Ecto neural progenitor cell (in vitro differentiated cells): ENCODE measurements around the gene GPR26.
A peak's percentile ranks its signal among the peaks of the same experiment; 100 is the strongest.

Experiments
- DNase-seq: peaks from one replicate; pipeline ENCODE4 v3.0.0-alpha.2; 2018; ENCODE audit warnings: low spot score

Gene GPR26

DNA sequence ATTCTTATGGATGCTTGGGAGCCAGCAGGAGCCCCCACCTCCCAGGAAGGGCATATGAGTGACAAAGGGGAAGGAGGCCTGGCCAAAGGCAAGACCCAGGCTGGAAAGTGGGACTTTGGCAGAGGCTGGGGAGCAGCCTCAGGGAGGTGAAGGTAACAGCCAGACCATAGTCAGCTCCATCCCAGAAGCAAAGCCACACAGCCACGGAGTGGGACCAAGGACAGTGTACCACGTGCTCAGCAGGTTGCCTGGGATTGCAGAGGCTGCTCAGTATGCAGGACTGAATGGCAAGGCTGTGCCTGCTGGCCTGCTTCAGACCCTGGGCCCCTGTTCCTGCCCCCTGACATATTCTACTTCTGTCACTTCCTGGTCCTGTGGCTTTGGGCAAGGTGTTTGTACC is 17.6 kb upstream of the GPR26 start:
- no peak for DNase-seq

DNA sequence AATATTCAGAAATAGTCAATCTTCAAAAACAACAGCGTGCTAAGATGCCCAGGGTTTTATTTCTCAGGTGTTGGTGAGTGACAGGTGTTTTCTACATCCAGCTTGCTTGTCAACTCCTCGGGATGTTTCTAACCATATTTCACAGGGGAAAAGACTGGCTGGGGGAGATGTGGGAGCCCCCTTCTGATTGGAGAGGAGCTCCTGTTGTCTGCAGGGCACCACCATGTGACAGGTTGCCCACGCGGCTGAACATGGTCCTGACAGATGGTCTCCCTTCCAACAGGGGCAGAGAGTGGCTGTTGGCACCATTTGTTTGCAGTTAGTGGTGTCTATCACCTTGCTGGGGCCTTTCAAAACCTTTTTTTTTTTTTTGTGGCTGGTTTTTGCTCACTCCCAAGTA is 16.5 kb upstream of the GPR26 start:
- DNase-seq, result no peak

DNA sequence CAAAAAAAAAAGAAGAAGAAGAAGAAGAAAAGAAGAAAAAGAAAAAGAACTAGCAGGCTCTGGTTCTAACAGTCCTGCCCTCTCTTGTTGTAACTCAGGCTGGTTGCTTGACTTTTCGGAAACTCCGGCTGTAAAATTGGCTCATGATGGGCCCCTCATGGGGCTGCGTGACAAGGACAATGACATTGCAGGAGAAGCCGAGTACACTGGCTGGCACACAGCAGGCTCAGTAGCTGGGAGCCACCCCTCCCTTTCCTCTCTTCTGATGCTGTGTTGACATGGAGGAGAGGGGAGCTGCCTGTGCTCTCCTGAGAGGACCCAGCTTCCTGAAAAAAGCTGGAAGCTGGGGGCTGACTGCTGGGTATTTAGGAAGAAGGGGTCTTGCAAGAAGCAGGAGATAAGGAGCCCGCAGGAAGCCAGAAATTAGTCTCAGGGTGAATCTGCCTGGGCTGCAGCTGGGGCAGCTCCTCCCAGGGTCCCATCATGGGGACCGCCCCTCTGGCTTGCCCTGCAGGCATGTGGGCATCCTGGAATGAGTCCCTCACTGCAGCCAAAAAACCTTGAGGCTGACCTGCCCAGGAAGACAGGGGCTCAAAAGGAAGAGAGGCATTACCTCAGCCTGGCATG is 14.6 kb upstream of the GPR26 start:
- peak; percentile 20 for DNase-seq

DNA sequence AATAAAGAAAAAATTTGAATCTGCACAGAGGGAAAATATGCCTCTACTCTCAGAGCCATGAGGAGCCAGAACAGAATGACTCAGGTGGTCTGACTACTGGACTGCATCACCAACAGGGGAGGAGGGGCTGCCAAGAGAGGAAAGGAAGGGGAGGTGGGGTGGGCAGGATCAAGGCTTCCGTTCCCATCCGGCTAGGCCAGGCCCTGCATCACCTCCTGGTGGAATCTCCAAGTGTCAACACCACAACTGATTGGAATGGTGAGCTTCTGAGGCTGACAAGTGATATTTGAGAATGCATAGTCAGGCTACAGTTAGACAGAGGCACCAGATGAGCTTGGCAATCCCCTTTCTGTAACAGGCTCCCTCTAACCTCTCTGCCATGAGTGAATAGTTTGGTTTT is 10.4 kb upstream of the GPR26 start:
- DNase-seq, result no peak

DNA sequence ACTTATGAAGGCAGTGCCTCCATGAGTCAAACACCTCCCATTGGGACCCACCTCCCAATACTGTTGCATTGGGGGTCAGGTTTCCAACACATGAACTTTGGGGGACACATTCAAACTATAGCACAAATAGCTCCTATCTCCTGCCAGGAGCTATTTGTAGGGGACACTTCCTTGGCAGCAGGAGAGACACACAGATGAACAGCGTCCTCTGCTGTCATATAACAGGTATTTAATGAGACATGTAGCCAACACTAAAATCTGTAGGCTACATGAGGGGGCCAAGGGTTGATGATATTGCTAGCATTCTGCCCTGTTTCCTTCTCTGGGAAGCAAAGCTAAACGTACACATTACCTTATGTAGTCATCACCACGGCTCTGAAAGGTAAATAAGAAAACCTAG is 2.6 kb upstream of the GPR26 start:
- no peak for DNase-seq

DNA sequence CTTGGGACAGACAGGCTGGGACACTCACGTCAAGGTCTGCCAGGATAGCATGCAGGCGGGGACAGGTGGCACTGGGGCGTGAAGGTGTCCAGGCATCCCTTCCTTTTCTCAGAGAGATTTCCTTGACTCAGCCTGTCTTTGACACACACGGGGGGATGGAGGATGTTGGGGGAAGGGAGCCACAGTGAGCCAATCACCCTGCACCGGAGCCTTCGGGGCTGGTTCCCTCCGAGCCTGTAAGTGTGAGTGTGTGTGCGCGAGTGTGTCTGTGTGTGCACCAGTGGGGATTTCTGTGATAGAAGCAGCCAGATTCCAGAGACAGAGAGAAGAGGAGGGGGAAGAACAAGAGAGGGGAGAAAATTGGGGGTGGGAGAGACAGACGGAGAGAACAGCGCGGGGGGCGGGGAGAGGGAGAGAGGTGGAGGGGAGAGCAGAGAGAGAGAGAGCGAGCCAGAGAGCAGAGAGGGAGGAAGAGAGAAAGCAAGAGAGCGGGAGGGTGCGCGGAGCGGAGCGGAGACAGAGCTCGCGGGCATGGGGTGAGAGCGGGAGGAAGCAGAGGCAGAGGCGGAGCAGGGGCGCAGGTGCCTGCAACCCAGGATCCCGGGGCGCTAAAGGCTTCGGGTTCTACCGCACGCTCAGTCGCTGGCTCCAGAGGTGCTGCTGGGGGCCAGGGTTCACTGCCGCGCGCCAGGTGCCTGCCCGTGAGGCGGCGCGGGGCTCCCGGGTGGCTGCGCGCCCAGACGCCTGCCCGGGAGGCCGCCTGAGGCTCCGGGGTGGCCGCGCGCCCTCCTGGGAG is 466 bp upstream of the GPR26 start:
- no peak for DNase-seq

DNA sequence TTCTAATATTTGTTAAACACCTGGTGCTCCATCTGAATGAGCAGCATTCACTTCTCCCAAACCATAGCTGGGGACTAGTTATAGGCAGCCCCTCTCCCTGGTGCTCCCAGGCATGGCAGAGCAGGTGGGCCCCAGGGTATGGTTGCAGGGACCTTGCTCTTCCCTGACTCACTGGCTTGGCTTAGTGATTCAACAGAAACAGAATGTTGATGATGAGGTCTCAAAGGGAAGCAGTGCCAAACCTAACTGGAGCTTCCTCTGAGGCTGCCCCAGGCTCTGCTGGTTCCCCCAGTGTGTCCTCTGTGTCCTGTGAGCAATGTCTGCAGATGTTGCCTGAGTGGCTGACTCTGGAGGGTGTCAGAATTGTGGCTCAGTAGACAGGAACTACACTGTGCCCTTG is 3.7 kb downstream of the GPR26 start:
- DNase-seq, result no peak

DNA sequence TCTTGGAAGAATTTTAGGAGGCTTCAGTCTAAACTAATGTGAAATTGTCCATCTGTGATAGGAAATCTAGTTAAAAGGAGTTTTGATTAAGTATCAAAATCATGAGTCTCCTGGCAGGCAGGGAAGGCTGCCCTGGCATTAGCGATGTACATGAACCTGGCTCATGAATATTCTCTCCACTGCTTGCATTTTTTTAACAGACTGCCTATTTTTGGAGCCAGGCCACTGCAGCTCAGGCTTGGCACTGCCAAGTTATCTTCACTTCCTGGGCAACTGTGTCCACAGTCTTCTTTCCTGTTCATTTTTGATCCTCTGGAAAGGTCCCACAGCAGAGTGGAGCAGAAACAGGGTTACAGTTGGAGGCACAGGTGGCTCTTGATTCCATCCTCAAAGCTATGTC is 7.0 kb downstream of the GPR26 start:
- DNase-seq, result no peak

DNA sequence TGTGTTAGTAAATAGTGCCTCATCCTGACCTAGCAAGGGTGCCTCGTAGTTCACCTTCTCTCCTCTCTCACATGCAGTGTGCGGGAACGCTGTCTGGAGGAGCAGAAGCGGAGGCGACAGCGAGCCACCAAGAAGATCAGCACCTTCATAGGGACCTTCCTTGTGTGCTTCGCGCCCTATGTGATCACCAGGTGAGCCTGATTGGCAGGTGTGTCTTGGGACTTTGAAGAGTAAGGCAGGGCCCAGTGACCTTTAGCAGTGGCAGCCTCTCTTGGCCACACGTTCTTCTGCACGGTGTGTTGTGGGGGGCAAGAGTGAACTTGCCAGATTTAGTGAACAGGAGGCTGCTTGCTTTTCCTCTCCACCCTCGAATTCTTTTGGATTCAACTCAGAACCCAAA is 8.6 kb downstream of the GPR26 start:
- DNase-seq, result no peak

DNA sequence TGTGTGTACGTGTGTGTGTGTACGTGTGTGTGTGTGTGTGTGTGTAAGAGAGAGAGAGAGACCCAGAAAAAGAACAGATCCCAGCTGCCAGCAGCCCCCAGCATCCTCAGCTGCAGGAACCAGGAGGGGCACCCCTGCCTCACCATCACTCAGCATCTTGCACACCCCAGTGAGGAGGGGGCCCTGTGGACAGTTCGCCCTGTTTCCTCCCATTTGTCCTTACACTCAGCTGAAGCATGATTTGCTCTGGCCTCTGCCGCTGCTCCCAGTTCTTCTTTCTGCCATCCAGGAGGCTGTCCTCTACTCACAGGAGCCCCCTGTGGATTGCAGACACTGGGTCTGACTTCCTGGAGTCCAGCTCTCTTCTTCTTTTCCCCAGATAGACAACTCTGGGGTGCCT is 9.7 kb downstream of the GPR26 start:
- DNase-seq, result no peak

DNA sequence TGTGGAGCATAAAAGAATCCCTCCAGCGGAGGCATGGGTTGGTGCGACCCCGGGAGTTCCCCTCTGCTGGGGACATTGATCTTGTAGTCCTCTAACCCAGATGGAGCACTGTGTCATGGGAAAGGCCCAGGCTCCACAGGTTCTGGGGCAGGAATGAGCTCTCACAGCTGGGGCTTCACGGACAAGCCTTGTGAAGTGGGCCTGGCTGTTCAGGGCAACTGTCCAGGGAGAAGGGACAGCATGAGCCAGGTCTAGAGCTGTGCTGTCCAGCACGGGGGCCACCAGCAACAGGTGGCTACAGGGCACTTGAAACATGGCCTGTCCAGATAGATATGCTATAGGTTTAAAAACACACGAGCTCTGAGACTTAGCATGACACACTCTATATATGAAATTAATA is 11.4 kb downstream of the GPR26 start:
- DNase-seq, result no peak

DNA sequence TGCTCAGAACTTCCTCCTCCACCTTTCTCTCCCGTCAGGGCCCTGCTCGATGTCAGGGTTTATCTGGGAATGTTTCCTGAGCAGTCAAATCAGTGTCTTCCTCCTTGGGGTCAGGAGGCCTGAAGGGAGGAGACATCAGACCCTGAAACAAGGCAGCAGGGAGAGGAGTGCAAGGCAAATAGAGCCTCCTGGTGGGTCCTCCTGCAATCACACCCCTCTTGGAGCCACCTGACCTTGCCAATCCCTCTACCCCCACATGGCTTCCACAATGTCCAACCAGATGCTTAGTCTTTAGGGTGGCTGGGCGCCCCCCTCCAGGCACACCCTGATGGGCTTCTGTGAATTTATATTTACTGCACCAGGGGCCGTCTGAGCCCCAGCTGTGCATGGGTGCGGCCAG is 12.2 kb downstream of the GPR26 start:
- DNase-seq, result no peak

DNA sequence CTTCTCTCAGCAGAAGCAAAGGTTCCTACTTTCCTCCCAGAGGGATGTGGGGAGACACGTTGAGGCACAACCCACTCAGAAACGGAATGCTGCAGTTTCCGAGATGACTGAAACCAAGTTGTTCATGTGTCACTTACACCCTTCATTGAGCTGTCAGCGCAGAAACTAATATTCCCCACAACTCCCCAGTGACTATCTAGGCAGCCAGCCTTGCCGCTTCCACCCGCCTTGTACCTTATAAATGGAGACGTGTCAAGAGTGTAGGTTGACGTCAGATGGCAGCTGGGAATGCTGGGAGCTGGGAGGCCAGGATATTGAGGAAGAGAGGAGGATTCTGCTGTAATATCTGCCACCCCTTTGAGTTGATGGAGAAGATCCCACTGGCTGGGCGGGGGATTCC is 15.1 kb downstream of the GPR26 start:
- no peak for DNase-seq

DNA sequence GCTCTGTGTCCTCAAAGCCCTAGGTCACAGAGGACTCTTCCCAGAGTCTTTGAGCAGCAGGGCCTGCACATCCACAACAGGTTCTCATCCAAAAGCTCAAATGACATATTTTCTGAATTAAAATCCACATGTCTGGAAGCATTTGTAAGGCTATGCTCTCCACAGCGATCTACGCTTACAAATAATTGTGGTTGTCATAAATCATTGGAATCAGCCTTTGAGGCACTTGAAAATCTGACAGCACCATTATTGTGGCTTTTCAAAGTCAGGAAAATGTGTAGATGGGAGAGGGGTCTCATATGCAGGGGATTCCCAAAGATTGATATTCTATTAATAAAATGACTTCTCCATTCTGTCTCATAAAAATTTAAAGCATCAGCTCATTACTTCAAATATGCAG is 16.3 kb downstream of the GPR26 start:
- DNase-seq, result no peak

DNA sequence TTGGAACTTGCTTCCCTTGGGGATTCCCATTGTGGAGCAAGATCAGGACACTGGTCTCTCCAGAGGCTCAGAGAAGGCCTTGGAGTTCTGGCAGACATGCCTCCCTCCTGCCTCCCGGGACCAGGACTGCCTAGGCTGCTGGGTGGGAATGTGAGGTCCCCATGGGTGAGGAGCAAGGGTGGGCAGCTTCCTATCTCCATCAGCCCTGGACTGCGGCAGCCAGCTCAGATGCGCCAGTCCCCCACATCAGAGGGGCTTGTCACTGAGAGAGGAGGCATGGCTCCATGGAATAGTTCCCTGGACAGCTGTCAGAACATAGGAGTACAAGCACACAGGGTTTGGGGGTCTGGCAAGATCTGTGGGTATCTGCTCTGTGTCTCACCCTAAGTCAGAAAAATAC is 17.3 kb downstream of the GPR26 start:
- no peak for DNase-seq

DNA sequence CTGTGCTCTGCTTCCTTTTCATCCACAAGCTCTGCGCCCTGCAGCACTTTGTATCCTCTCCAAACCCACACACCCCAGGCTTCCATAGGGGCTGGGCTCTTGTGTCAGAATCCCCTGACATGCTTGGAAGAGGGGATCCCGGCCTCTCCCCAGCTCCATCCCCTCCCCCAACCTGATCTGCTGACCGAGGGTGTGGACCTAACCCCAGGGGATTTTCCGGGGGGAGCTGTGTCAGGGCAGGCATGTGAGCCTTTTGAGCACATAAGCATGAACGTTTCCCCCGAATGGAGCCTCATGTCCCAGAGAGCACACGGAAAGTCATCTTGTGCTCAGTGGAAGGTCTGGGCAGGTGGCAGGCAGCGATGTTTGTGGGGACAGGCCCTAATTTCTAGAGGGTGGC is 17.7 kb downstream of the GPR26 start:
- DNase-seq, result no peak

DNA sequence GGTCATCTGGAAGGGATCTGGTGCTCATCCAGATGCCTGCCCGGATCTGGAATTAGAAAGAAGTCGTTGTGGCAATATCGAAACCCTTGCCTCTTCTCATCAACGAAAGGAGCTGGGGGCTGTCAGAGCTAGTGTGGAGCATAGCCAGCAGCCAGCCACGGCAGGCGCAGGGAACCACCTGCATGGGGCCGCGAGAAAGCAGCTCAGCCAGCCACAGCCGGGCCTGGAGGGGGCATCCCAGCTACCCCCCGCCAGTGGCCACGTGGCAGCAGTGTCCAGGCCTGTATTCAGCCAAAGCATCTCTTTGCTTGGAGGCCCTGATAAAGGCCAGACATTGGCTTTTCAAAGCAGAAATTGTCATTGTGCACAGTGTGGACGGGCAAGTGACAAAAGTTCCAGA is 19.1 kb downstream of the GPR26 start:
- no peak for DNase-seq

DNA sequence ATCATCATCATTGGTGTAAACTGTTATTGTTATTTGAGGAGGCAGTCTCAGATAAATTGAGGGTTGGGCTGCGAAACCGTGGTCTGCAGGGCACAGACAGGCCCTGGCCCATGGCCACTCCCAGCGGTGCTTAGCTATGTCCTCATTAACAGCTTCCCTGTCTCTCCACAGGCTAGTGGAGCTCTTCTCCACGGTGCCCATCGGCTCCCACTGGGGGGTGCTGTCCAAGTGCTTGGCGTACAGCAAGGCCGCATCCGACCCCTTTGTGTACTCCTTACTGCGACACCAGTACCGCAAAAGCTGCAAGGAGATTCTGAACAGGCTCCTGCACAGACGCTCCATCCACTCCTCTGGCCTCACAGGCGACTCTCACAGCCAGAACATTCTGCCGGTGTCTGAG is 21.6 kb downstream of the GPR26 start:
- DNase-seq, result peak; percentile 56

DNA sequence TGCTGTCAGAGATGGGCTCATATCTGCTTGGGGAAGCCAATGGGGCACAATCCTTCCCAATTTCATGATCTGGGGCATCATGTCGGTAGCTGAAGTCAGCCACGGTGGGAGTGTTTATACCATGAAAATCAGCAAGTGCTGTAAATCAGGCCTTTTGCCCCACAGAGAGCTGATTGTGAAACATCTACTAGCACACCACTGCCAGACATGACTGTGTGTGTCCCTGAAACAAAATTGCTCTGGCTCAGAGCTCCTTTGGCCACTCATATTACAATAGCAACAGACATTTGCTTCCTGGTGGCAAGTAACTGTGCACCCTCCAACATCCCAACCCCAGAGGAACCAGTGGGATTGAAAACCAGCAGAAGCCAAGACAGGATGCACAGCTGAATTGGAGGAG is 23.7 kb downstream of the GPR26 start:
- DNase-seq, result no peak

DNA sequence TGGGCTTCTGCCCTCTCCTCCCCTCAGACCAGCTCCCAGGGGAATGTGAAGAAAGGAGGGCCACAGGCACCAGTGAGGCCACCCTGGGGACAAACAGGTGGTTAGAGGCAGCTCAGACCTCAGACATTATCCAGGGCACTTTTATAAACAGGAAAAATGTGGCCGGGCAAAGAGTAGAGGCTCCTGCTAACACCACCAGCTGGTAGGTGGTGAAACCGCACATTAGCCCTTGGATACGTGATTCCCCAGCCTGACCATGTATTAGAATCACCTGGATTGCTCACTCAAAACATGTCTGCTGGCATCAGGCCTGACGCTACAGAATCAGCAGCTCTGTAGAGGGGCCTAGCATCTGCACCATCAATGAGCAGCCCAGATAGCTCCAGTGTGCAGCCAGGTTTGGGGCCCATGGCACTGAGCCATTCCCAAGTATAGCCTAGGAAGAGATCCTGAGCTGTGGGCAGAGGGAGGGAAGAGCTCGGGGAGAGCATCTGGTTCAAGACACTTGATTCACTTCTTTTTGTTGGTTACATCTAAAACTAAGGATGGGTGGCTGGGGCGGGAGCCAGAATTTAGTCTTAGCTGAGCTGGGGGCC is 37.1 kb downstream of the GPR26 start:
- no peak for DNase-seq

DNA sequence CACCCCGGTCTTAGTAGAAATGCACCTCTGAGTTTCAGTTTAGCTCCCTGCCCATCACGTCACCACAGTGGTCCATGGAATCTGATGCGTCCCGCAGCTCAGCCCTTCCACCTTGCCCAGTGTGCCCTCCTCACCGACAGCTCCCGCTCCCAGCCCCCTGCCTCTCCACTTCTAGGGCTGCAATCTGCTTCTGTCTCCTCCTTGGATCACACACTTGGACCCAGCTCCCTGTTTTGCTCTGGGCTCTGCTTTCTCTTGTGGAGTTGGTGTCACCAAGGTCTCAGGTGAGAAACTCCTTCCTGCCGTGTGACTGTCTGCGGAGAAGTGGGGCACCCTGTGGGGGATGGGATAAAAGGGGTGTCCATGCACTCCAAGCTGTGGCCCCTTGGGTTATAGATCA is 37.9 kb downstream of the GPR26 start:
- DNase-seq, result no peak

DNA sequence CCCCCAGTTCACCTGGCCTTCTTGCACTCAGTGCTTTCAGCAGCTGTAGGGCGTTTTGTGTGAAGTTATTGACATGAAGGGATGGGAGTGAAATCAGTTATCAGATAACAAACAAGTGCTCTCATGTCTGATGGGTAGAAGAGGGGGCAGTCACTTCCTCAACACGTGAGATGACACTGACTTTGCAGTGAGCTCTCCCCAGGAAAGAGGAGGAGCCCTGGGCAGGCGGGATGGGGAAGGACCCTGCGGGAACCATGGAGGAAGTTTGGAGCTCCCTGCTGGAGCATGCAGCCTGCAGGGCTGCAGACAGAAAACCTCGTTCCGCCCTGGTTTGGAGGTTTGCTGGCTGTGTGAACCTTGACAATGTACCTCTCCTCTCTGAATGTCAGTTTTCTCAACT is 38.7 kb downstream of the GPR26 start:
- DNase-seq, result no peak

DNA sequence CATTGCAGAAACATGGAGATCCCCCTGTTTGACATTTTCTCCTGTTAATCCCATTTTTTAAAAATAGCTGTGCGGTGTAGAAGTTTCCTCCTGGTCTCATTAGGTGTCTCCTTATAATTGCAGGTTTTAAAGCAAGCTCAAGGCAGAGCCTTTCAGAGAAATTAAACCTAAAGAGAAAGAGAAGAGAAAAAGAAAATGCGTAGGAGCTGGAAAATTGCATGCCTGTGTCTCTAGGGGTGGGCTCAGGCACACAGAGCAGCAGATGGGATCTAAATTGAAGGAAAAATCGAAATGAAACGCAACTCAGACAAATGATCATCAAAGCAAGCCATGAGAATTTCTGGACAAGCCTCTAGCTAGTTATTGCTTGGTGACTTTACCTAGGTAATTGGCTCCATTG is 40.1 kb downstream of the GPR26 start:
- no peak for DNase-seq

DNA sequence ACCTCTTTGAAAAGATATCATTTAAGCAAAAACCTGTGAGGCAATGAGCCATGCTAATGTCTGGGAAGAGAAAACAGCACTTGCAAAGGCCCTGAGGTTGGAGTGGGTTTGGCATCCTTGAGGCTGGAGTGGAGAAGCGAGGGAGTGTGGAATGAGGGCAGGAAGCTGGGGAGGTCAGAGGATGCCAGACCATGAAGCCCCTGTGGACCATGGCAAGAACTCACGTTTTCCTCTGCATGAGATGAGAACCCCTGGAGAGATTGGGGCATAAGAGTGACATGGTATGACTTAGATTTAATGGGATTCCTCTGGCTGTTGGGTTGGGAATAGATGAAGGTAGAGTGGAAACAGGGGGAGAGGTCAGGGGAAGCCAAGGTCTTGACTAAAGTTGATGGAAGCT is 49.4 kb downstream of the GPR26 start:
- DNase-seq, result peak; percentile 31
